ENCODE measurements around the gene KIF24. TPM values are rescaled to one million over a fixed set of nuclear protein-coding genes. Genes with fewer than 3 reads are reported as not detected.

KIF24 gene
- total and polyA plus RNA-seq, 2 donors (not counting 1 experiment from before 2014, with no cell fraction given) = 0.94 to 1.2 TPM

DNA sequence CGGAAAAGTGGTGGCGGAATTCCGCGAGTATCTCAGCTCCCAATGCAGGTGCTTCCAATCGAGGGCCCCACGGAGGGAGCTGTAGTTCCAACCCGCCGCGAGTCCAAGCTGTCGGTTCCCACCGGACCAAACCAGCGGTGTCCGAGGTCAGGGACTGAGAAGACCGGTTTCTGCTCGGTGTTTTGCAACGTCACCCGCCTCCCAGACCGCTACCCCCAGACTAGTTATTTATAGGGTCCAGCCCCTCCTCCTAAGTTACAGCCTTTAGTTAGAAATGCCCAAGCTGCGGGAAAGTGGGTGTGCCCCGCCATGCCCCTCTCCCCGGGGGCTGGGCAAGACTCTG lies 48.3 kb upstream of the KIF24 start:
- H4K20me1 ChIP-seq (ENCODE audit: control insufficient read depth, extremely low read depth, insufficient read depth, low read length) = no peaks in the 10 kb centered on the region
- H3K9me3 ChIP-seq (ENCODE audit: control insufficient read depth, insufficient read depth, low read depth, low read length) = no peaks in the 10 kb centered on the region
- no peak overlapping the region for H3K9ac ChIP-seq (ENCODE audit: insufficient read depth, low read length)

DNA sequence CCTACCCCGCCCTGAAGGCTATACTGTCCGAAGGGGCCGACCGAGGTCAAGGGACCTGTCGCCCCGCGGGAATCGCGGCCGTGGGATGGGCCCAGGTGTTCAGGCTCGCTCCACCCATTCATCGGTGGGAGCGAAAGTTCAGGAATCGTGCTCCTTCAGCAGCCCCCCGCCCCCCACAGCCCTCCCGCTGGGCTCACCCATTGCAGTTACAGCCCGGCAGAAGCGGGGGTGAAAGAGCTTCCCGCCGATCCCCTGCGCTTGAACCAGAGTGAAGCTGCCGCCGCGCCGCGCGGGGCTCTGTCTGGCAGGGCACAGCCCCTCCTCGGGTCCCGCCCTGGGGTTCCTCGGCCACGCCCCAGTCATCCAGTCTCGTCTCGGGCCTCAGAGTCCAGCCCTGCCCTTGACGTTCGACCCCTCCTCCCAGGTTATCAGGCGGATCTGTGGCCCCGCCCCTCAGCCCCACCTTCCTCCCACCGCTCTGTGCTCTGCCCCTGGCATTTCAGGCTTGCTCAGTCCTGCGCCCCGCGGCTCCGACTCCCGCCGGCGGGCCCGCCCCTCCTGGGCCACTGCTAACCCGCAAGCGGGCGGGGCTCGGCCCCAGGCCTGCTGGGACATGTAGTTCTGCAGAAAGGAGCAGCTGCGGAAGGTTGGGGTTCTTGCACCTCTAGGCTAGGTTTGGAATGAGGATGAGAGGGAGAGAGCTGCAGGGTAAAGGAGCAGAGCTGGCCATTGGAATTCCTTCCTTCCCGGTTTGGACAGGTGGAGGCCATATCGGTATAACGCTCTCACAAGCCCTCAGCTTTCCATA lies 47.7 kb upstream of the KIF24 start, which contains the start of gene MYORG:
TSS of gene MYORG (minus strand) at position 303 of the 808 bp plus-strand sequence. CDS start 3,955 bp downstream, outside the sequence.
- Histone ChIP-seq H3K9ac (ENCODE audit: insufficient read depth, low read length) (peak within 1 kb of the TSS; percentile 34), H3K4me2 (ENCODE audit: extremely low read depth, insufficient read depth, low read length) (peak within 1 kb of the TSS; percentile 92), H3K4me3 (replicated peaks in 1 of 4; ENCODE audit: control extremely low read depth in 1 of 4, insufficient read depth in 1 of 4, low read depth in 3 of 4, low read length in 4 of 4) (peak within 1 kb of the TSS; percentile 52 to 92 (median 64)), H2AFZ (ENCODE audit: low read length) (peak within 1 kb of the TSS; percentile 89), H3K4me1 (ENCODE audit: control insufficient read depth, extremely low read depth, insufficient read depth, low read length) (peaks cover 3% of the 10 kb centered on the region), H3K27ac (ENCODE audit: insufficient read depth, low read length) (no peak within 1 kb of the TSS), H3K27me3 (ENCODE audit: control insufficient read depth, insufficient read depth, low read length) (peaks cover 14% of the 10 kb centered on the region), H3K9me3 (ENCODE audit: control insufficient read depth, insufficient read depth, low read depth, low read length) (no peaks in the 10 kb centered on the region), H3K36me3 (ENCODE audit: control insufficient read depth, insufficient read depth, low read length) (no peaks in the 10 kb centered on the region), H4K20me1 (ENCODE audit: control insufficient read depth, extremely low read depth, insufficient read depth, low read length) (no peaks in the 10 kb centered on the region), H3K79me2 (ENCODE audit: control insufficient read depth, insufficient read depth, low read length) (no peaks in the 10 kb centered on the region)
- no peak for TF ChIP-seq EZH2 (IDR thresholded peaks at IDR 0.05; ENCODE audit: low read length, missing control alignments)
- TF ChIP-seq, protein P1, sequence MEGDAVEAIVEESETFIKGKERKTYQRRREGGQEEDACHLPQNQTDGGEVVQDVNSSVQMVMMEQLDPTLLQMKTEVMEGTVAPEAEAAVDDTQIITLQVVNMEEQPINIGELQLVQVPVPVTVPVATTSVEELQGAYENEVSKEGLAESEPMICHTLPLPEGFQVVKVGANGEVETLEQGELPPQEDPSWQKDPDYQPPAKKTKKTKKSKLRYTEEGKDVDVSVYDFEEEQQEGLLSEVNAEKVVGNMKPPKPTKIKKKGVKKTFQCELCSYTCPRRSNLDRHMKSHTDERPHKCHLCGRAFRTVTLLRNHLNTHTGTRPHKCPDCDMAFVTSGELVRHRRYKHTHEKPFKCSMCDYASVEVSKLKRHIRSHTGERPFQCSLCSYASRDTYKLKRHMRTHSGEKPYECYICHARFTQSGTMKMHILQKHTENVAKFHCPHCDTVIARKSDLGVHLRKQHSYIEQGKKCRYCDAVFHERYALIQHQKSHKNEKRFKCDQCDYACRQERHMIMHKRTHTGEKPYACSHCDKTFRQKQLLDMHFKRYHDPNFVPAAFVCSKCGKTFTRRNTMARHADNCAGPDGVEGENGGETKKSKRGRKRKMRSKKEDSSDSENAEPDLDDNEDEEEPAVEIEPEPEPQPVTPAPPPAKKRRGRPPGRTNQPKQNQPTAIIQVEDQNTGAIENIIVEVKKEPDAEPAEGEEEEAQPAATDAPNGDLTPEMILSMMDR (conservative IDR thresholded peaks at IDR 0.05 in 1 of 2, IDR thresholded peaks at IDR 0.05 in 1 of 2; ENCODE audit: low read depth in 1 of 2, low read length in 2 of 2) = no peak
- peak; percentile 69 to 84 for DNase-seq (ENCODE audit: low read depth in 2 of 2)

More for the DNA sequence above, 48.3 kb upstream of the KIF24 start:
- TF ChIP-seq, protein P1 (conservative IDR thresholded peaks at IDR 0.05 in 1 of 2, IDR thresholded peaks at IDR 0.05 in 1 of 2; ENCODE audit: low read depth in 1 of 2, low read length in 2 of 2) = no peak
- no peak for TF ChIP-seq EZH2 (IDR thresholded peaks at IDR 0.05; ENCODE audit: low read length, missing control alignments)
- Histone ChIP-seq H3K27me3 (ENCODE audit: control insufficient read depth, insufficient read depth, low read length) (peaks cover 13% of the 10 kb centered on the region), H3K4me3 (replicated peaks in 1 of 4; ENCODE audit: control extremely low read depth in 1 of 4, insufficient read depth in 1 of 4, low read depth in 3 of 4, low read length in 4 of 4) (peak overlapping the region; percentile 52 to 92 (median 64)), H3K79me2 (ENCODE audit: control insufficient read depth, insufficient read depth, low read length) (no peaks in the 10 kb centered on the region), H3K4me2 (ENCODE audit: extremely low read depth, insufficient read depth, low read length) (peak overlapping the region; percentile 92), H3K36me3 (ENCODE audit: control insufficient read depth, insufficient read depth, low read length) (no peaks in the 10 kb centered on the region), H3K4me1 (ENCODE audit: control insufficient read depth, extremely low read depth, insufficient read depth, low read length) (peaks cover 3% of the 10 kb centered on the region), H2AFZ (ENCODE audit: low read length) (peak overlapping the region; percentile 89), H3K27ac (ENCODE audit: insufficient read depth, low read length) (no peak overlapping the region)
- DNase-seq (ENCODE audit: low read depth in 2 of 2) = no peak

- Histone ChIP-seq H3K9ac (ENCODE audit: insufficient read depth, low read length) (peak overlapping the region; percentile 34), H3K27me3 (ENCODE audit: control insufficient read depth, insufficient read depth, low read length) (peaks cover 14% of the 10 kb centered on the region), H3K4me3 (replicated peaks in 1 of 4; ENCODE audit: control extremely low read depth in 1 of 4, insufficient read depth in 1 of 4, low read depth in 3 of 4, low read length in 4 of 4) (peak overlapping the region; percentile 52 to 92 (median 64)), H3K9me3 (ENCODE audit: control insufficient read depth, insufficient read depth, low read depth, low read length) (no peaks in the 10 kb centered on the region), H3K27ac (ENCODE audit: insufficient read depth, low read length) (no peak overlapping the region), H3K79me2 (ENCODE audit: control insufficient read depth, insufficient read depth, low read length) (no peaks in the 10 kb centered on the region), H2AFZ (ENCODE audit: low read length) (no peak overlapping the region), H3K36me3 (ENCODE audit: control insufficient read depth, insufficient read depth, low read length) (no peaks in the 10 kb centered on the region), H4K20me1 (ENCODE audit: control insufficient read depth, extremely low read depth, insufficient read depth, low read length) (no peaks in the 10 kb centered on the region), H3K4me1 (ENCODE audit: control insufficient read depth, extremely low read depth, insufficient read depth, low read length) (peaks cover 3% of the 10 kb centered on the region), H3K4me2 (ENCODE audit: extremely low read depth, insufficient read depth, low read length) (peak overlapping the region; percentile 30)
- no peak for TF ChIP-seq EZH2 (IDR thresholded peaks at IDR 0.05; ENCODE audit: low read length, missing control alignments)
- TF ChIP-seq, protein P1 (conservative IDR thresholded peaks at IDR 0.05 in 1 of 2, IDR thresholded peaks at IDR 0.05 in 1 of 2; ENCODE audit: low read depth in 1 of 2, low read length in 2 of 2) = no peak
- DNase-seq (ENCODE audit: low read depth in 2 of 2) = peak in 1 of 2 donors; percentile 38
Observed at GRCh38 chr9:34375901-34376595, 47.0 kb upstream of the KIF24 start.
